ENCODE measurements around the gene PRPSAP1.

PRPSAP1 gene

GRCh38 chr17:76277300-76278267 lies 76.1 kb downstream of the PRPSAP1 start:
- TF ChIP-seq CREB5 (CRISPR knock-in tag; IDR thresholded peaks at IDR 0.05; ENCODE audit: low read depth) (no peak), ZNF8 (CRISPR knock-in tag; IDR thresholded peaks at IDR 0.05) (no peak), CSDC2 (CRISPR knock-in tag; IDR thresholded peaks at IDR 0.05) (no peak), ZNF70 (CRISPR knock-in tag; IDR thresholded peaks at IDR 0.05) (no peak)
- ATAC-seq, result no peak

GRCh38 chr17:76276461-76277299 lies 77.0 kb downstream of the PRPSAP1 start:
- no peak for ATAC-seq

GRCh38 chr17:76276069-76276431 lies 77.7 kb downstream of the PRPSAP1 start:
- TF ChIP-seq ZFP3 (CRISPR knock-in tag; IDR thresholded peaks at IDR 0.05), result no peak
- TF ChIP-seq CSDC2 (CRISPR knock-in tag; IDR thresholded peaks at IDR 0.05), result no peak
- TF ChIP-seq TSHZ2 (CRISPR knock-in tag; IDR thresholded peaks at IDR 0.05), result no peak
- no peak for TF ChIP-seq ZNF70 (CRISPR knock-in tag; IDR thresholded peaks at IDR 0.05)
- TF ChIP-seq ZFP30 (CRISPR knock-in tag; IDR thresholded peaks at IDR 0.05), result no peak
- TF ChIP-seq OSR1 (CRISPR knock-in tag; IDR thresholded peaks at IDR 0.05), result no peak
- TF ChIP-seq CREB5 (CRISPR knock-in tag; IDR thresholded peaks at IDR 0.05; ENCODE audit: low read depth), result no peak
- no peak for TF ChIP-seq ISL1 (CRISPR knock-in tag; IDR thresholded peaks at IDR 0.05)
- TF ChIP-seq ZC3H10 (CRISPR knock-in tag; IDR thresholded peaks at IDR 0.05), result no peak
- no peak for TF ChIP-seq SNAI2 (CRISPR knock-in tag; IDR thresholded peaks at IDR 0.05)
- ATAC-seq, result no peak

More at GRCh38 chr17:76276461-76277299, 77.0 kb downstream of the PRPSAP1 start:
- TF ChIP-seq GLIS3 (CRISPR knock-in tag; IDR thresholded peaks at IDR 0.05) (no peak), RARB (CRISPR knock-in tag; IDR thresholded peaks at IDR 0.05) (no peak), ARNTL (CRISPR knock-in tag; IDR thresholded peaks at IDR 0.05; ENCODE audit: borderline replicate concordance, low read depth) (no peak), POU6F1 (CRISPR knock-in tag; IDR thresholded peaks at IDR 0.05; ENCODE audit: borderline replicate concordance, low read depth) (no peak), ZC3H10 (CRISPR knock-in tag; IDR thresholded peaks at IDR 0.05) (no peak), ZFP30 (CRISPR knock-in tag; IDR thresholded peaks at IDR 0.05) (no peak)

GRCh38 chr17:76275382-76276068 lies 78.2 kb downstream of the PRPSAP1 start:
- TF ChIP-seq GLIS3 (CRISPR knock-in tag; IDR thresholded peaks at IDR 0.05) (no peak), TSHZ2 (CRISPR knock-in tag; IDR thresholded peaks at IDR 0.05) (no peak), POU6F1 (CRISPR knock-in tag; IDR thresholded peaks at IDR 0.05; ENCODE audit: borderline replicate concordance, low read depth) (no peak), SNAI2 (CRISPR knock-in tag; IDR thresholded peaks at IDR 0.05) (no peak)
- no peak for ATAC-seq

All from SK-N-SH treated with all-trans-retinoic acid at 6 μM for 48 hours (cell line).